ENCODE measurements around the gene RNF217.

Gene RNF217

DNA sequence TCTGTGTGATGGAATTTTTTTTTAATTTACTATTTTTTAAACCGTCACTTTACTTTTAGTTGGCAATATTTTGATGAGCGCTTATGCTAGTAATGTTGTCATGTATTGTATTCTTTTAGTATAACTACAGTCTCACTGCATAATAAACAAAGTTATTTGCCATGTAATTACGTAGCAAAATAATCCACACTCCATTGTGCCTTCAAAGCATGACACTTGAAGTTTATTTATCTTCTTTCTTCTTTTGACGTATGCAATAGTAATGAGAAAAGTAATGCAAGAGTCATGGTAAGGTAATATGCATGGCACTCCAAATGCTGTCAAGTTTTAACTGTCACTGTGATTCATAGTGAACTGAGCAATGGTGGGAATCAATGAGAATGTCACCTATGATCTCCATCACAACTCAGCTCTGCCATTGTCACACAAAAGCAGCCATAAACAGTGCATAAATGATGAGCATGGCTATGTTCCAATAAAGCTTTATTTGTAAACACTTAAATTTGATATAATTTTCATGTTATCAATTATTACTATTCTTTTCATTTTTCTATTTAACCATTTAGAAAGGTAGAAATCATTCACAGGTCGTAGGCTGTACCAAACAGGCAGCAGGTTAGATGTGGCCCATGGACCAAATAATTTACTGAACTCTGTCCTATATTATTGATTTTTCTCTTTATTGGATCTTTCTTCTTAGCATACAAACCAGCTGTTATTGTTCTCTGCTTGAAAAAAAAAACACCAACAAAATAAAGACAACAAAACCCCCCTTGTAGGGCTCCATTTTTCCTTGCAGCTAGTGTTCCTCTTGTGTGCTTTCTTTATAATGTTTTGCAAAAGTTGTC, 27.1 kb downstream of the RNF217 start:
- Histone ChIP-seq H4K91ac (ENCODE audit: low read length) (peak overlapping the region; percentile 48), H3K4ac (ENCODE audit: low read depth in 1 of 2, low read length in 2 of 2) (no peak overlapping the region), H3K27ac (ENCODE audit: low read length, poor library complexity, severe bottlenecking) (no peak overlapping the region), H2BK120ac (ENCODE audit: low read depth, low read length) (no peak overlapping the region), H3K4me1 (ENCODE audit: control insufficient read depth, insufficient read depth, low read depth, low read length) (no peaks in the 10 kb centered on the region), H3K14ac (ENCODE audit: low read length in 2 of 2) (no peak overlapping the region), H3K27me3 (ENCODE audit: control insufficient read depth in 1 of 2, insufficient read depth in 1 of 2, low read length in 2 of 2) (no peaks in the 10 kb centered on the region), H3K23ac (ENCODE audit: low read length in 2 of 2) (no peak overlapping the region), H2AK5ac (ENCODE audit: low read length, severe bottlenecking) (no peak overlapping the region), H2AFZ (ENCODE audit: low read depth, low read length) (no peak overlapping the region), H3K18ac (ENCODE audit: low read depth in 1 of 2, low read length in 2 of 2) (no peak overlapping the region), H3K9ac (ENCODE audit: low read length) (no peak overlapping the region), H2BK15ac (ENCODE audit: low read depth, poor library complexity, severe bottlenecking) (no peak overlapping the region), H3K4me3 (ENCODE audit: insufficient read depth in 1 of 2, low read depth in 1 of 2, low read length in 2 of 2) (no peak overlapping the region), H2BK5ac (ENCODE audit: low read depth, low read length, poor library complexity, severe bottlenecking) (no peak overlapping the region), H3K9me3 (ENCODE audit: control insufficient read depth, low read length) (no peaks in the 10 kb centered on the region), H2BK12ac (ENCODE audit: low read length in 2 of 2) (no peak overlapping the region), H3K36me3 (ENCODE audit: control insufficient read depth in 1 of 2, insufficient read depth in 2 of 2, low read depth in 1 of 2, low read length in 2 of 2) (peaks cover 0 to 6% of the 10 kb centered on the region in 2 experiments), H3K79me1 (replicated peaks; ENCODE audit: low read length, poor library complexity, severe bottlenecking) (peaks cover 14% of the 10 kb centered on the region), H4K8ac (ENCODE audit: low read length) (no peak overlapping the region), H3K4me2 (ENCODE audit: low read length, poor library complexity, severe bottlenecking) (no peak overlapping the region)
- WGBS, result 90% methylated on average over 3 of the region's 5 CpGs
- DNase-seq, result no peak

DNA sequence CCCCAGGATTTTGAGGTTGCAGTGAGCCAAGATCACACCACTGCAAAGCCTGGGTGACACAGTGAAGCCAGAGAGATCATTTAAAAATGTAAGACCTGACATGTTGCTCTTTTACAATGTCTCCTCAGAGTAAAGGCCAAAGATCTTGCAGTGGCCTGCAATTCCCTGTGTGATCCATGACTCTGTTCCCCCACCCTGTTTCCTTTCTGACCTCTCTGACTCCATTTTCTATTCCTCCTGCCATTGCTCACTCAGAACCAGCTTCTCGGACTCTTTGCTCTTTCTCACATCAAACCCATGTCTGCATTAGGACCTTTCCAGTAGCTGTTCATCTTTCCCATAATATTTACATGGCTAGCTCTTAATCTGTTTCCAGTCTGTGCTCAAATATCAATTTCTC, 28.8 kb downstream of the RNF217 start:
- H4K91ac ChIP-seq (ENCODE audit: low read length), result no peak overlapping the region
- no peaks in the 10 kb centered on the region for H3K27me3 ChIP-seq (ENCODE audit: control insufficient read depth in 1 of 2, insufficient read depth in 1 of 2, low read length in 2 of 2)
- H2AK5ac ChIP-seq (ENCODE audit: low read length, severe bottlenecking), result no peak overlapping the region
- no peak for DNase-seq
- H3K9me3 ChIP-seq (ENCODE audit: control insufficient read depth, low read length), result no peaks in the 10 kb centered on the region
- H3K79me1 ChIP-seq (replicated peaks; ENCODE audit: low read length, poor library complexity, severe bottlenecking), result peaks cover 16% of the 10 kb centered on the region
- no peak overlapping the region for H3K9ac ChIP-seq (ENCODE audit: low read length)
- no peak overlapping the region for H4K8ac ChIP-seq (ENCODE audit: low read length)
- no peak overlapping the region for H3K4ac ChIP-seq (ENCODE audit: low read depth in 1 of 2, low read length in 2 of 2)
- WGBS, result 90% methylated on average over 1 of the region's 1 CpG
- no peak overlapping the region for H3K27ac ChIP-seq (ENCODE audit: low read length, poor library complexity, severe bottlenecking)
- no peak overlapping the region for H2BK120ac ChIP-seq (ENCODE audit: low read depth, low read length)
- H3K18ac ChIP-seq (ENCODE audit: low read depth in 1 of 2, low read length in 2 of 2), result no peak overlapping the region
- H3K4me2 ChIP-seq (ENCODE audit: low read length, poor library complexity, severe bottlenecking), result no peak overlapping the region
- H3K4me3 ChIP-seq (ENCODE audit: insufficient read depth in 1 of 2, low read depth in 1 of 2, low read length in 2 of 2), result no peak overlapping the region
- H2BK12ac ChIP-seq (ENCODE audit: low read length in 2 of 2), result no peak overlapping the region
- peaks cover 1% of the 10 kb centered on the region for H3K4me1 ChIP-seq (ENCODE audit: control insufficient read depth, insufficient read depth, low read depth, low read length)
- no peak overlapping the region for H3K23ac ChIP-seq (ENCODE audit: low read length in 2 of 2)
- no peak overlapping the region for H2BK15ac ChIP-seq (ENCODE audit: low read depth, poor library complexity, severe bottlenecking)
- H2AFZ ChIP-seq (ENCODE audit: low read depth, low read length), result no peak overlapping the region
- no peak overlapping the region for H2BK5ac ChIP-seq (ENCODE audit: low read depth, low read length, poor library complexity, severe bottlenecking)
- H3K14ac ChIP-seq (ENCODE audit: low read length in 2 of 2), result no peak overlapping the region
- peaks cover 0 to 6% of the 10 kb centered on the region in 2 experiments for H3K36me3 ChIP-seq (ENCODE audit: control insufficient read depth in 1 of 2, insufficient read depth in 2 of 2, low read depth in 1 of 2, low read length in 2 of 2)

DNA sequence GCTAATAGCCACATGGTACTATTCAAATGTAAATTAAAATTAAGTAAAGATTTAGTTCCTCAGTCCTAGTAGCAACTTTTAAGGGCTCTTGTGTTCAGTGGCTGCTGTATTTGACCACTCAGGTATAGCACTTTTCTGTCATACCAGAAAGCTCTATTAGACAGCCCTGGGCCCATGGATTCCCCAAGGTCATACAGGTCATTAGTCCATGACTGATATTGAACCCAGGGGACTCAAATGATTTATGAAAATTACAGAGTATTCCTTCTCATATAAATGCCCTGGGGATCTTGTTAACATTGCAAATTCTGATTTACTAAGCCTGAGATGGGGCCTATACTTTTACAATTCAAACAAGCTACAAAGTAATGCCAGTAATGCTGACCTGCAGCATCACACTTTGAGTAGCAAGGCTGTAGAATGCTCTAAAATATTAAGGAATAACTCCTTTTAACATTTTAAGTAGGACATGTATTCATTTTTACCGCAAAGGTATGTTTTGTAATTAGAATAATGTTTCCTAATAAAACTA, 29.6 kb downstream of the RNF217 start:
- H3K18ac ChIP-seq (ENCODE audit: low read depth in 1 of 2, low read length in 2 of 2), result no peak overlapping the region
- H3K4me1 ChIP-seq (ENCODE audit: control insufficient read depth, insufficient read depth, low read depth, low read length), result peaks cover 1% of the 10 kb centered on the region
- H3K4me2 ChIP-seq (ENCODE audit: low read length, poor library complexity, severe bottlenecking), result no peak overlapping the region
- H3K27me3 ChIP-seq (ENCODE audit: control insufficient read depth in 1 of 2, insufficient read depth in 1 of 2, low read length in 2 of 2), result no peaks in the 10 kb centered on the region
- no peak for DNase-seq
- H3K27ac ChIP-seq (ENCODE audit: low read length, poor library complexity, severe bottlenecking), result no peak overlapping the region
- no CpG with 5 or more reads among the region's 1 CpG for WGBS
- no peak overlapping the region for H3K23ac ChIP-seq (ENCODE audit: low read length in 2 of 2)
- peaks cover 0 to 6% of the 10 kb centered on the region in 2 experiments for H3K36me3 ChIP-seq (ENCODE audit: control insufficient read depth in 1 of 2, insufficient read depth in 2 of 2, low read depth in 1 of 2, low read length in 2 of 2)
- H2BK15ac ChIP-seq (ENCODE audit: low read depth, poor library complexity, severe bottlenecking), result no peak overlapping the region
- H4K8ac ChIP-seq (ENCODE audit: low read length), result no peak overlapping the region
- H3K9me3 ChIP-seq (ENCODE audit: control insufficient read depth, low read length), result no peaks in the 10 kb centered on the region
- no peak overlapping the region for H2AFZ ChIP-seq (ENCODE audit: low read depth, low read length)
- no peak overlapping the region for H3K4ac ChIP-seq (ENCODE audit: low read depth in 1 of 2, low read length in 2 of 2)
- H3K4me3 ChIP-seq (ENCODE audit: insufficient read depth in 1 of 2, low read depth in 1 of 2, low read length in 2 of 2), result no peak overlapping the region
- H3K9ac ChIP-seq (ENCODE audit: low read length), result no peak overlapping the region
- H2BK5ac ChIP-seq (ENCODE audit: low read depth, low read length, poor library complexity, severe bottlenecking), result no peak overlapping the region
- no peak overlapping the region for H2AK5ac ChIP-seq (ENCODE audit: low read length, severe bottlenecking)
- no peak overlapping the region for H2BK120ac ChIP-seq (ENCODE audit: low read depth, low read length)
- peaks cover 16% of the 10 kb centered on the region for H3K79me1 ChIP-seq (replicated peaks; ENCODE audit: low read length, poor library complexity, severe bottlenecking)
- H3K14ac ChIP-seq (ENCODE audit: low read length in 2 of 2), result no peak overlapping the region
- H4K91ac ChIP-seq (ENCODE audit: low read length), result no peak overlapping the region
- no peak overlapping the region for H2BK12ac ChIP-seq (ENCODE audit: low read length in 2 of 2)

- no peak overlapping the region for H3K4me3 ChIP-seq (ENCODE audit: insufficient read depth in 1 of 2, low read depth in 1 of 2, low read length in 2 of 2)
- H2BK5ac ChIP-seq (ENCODE audit: low read depth, low read length, poor library complexity, severe bottlenecking), result no peak overlapping the region
- no peak overlapping the region for H3K9ac ChIP-seq (ENCODE audit: low read length)
- H2BK15ac ChIP-seq (ENCODE audit: low read depth, poor library complexity, severe bottlenecking), result no peak overlapping the region
- no peak overlapping the region for H3K4me2 ChIP-seq (ENCODE audit: low read length, poor library complexity, severe bottlenecking)
- no peak overlapping the region for H3K27ac ChIP-seq (ENCODE audit: low read length, poor library complexity, severe bottlenecking)
- no peak overlapping the region for H2AFZ ChIP-seq (ENCODE audit: low read depth, low read length)
- no peaks in the 10 kb centered on the region for H3K27me3 ChIP-seq (ENCODE audit: control insufficient read depth in 1 of 2, insufficient read depth in 1 of 2, low read length in 2 of 2)
- peaks cover 1% of the 10 kb centered on the region for H3K4me1 ChIP-seq (ENCODE audit: control insufficient read depth, insufficient read depth, low read depth, low read length)
- DNase-seq, result no peak
- H3K36me3 ChIP-seq (ENCODE audit: control insufficient read depth in 1 of 2, insufficient read depth in 2 of 2, low read depth in 1 of 2, low read length in 2 of 2), result peaks cover 3% of the 10 kb centered on the region in 2 experiments
- no peaks in the 10 kb centered on the region for H3K9me3 ChIP-seq (ENCODE audit: control insufficient read depth, low read length)
- peaks cover 22% of the 10 kb centered on the region for H3K79me1 ChIP-seq (replicated peaks; ENCODE audit: low read length, poor library complexity, severe bottlenecking)
- H4K8ac ChIP-seq (ENCODE audit: low read length), result no peak overlapping the region
- no peak overlapping the region for H3K4ac ChIP-seq (ENCODE audit: low read depth in 1 of 2, low read length in 2 of 2)
- H2BK12ac ChIP-seq (ENCODE audit: low read length in 2 of 2), result no peak overlapping the region
- H3K23ac ChIP-seq (ENCODE audit: low read length in 2 of 2), result no peak overlapping the region
- no peak overlapping the region for H3K14ac ChIP-seq (ENCODE audit: low read length in 2 of 2)
- no peak overlapping the region for H2BK120ac ChIP-seq (ENCODE audit: low read depth, low read length)
- 98% methylated on average over 5 of the region's 6 CpGs for WGBS
- no peak overlapping the region for H4K91ac ChIP-seq (ENCODE audit: low read length)
- no peak overlapping the region for H2AK5ac ChIP-seq (ENCODE audit: low read length, severe bottlenecking)
- H3K18ac ChIP-seq (ENCODE audit: low read depth in 1 of 2, low read length in 2 of 2), result peak overlapping the region in 1 of 2 experiments; percentile 21
Measured at GRCh38 chr6:124993327-124993726, 31.1 kb downstream of the RNF217 start.
